ENCODE results near the gene RTCB.
A peak's percentile ranks its signal among the peaks of the same experiment; 100 is the strongest.

Gene RTCB

GRCh38 chr22:32411829-32412592, at the start of gene RTCB:
Gene RTCB, minus strand, starts transcription at chr22:32412247. Its CDS starts 91 bp downstream, at chr22:32412156.
- DNase-seq = peak; percentile 95

- no peak for DNase-seq
Observed at GRCh38 chr22:32457031-32457430, 45.0 kb upstream of the RTCB start.

DNA sequence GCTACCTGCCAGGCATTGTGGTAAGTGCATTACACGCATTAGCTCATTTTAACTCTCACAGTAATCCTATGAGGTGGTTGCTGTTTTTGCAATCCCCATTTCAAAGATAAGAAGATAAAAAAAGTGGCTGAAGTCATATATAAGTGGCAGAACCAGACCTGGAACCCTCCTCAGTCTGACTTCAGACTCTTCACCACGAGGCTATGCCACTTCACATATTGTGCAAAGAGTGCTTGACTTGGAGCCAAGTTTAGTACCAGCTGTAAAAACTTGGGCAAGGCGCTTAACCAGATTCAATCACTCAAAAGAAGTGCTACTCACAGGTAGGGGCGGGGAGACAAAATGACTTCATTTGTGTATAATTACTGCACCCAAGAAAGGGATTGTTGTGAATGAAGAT, 36.9 kb upstream of the RTCB start:
- no peak for DNase-seq

DNA sequence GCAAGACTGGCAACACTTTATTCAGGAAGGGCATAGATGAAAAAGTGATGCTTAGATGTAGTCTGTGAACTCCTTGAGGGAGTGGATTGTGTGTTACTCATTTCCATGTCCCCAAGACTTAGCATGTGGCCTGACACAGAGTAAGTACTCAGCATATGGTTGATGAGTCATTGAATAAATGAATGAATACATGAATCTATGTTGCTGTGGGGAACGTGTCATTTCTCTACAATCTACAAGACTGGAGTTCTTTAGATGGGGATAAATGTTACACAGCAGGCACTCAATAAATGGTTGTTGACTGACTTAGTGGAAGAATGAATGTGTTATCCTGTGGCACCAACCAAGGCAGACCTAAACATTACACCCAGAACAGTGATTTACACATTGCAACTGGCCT, 34.3 kb upstream of the RTCB start:
- no peak for DNase-seq

- no peak for DNase-seq
Observed at GRCh38 chr22:32444068-32444467, 32.0 kb upstream of the RTCB start.

DNA sequence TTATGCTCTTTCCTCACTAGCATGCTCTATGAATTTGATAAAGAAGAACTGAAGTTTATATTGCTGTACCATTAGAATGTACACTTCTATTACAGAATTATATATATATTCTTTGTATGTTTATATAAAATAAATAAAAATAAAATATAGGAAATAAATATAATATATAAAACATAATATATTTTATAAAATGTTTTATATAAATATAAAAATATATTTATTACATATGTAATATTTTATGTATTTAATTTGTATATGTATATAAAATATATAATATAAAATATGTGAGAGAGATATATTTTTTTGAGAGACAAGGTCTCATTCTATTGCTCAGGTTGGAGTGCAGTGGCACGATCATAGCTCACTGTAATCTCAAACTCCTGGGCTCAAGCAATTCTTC, 18.3 kb upstream of the RTCB start:
- DNase-seq = no peak

GRCh38 chr22:32426881-32427280, 14.8 kb upstream of the RTCB start:
- no peak for DNase-seq

DNA sequence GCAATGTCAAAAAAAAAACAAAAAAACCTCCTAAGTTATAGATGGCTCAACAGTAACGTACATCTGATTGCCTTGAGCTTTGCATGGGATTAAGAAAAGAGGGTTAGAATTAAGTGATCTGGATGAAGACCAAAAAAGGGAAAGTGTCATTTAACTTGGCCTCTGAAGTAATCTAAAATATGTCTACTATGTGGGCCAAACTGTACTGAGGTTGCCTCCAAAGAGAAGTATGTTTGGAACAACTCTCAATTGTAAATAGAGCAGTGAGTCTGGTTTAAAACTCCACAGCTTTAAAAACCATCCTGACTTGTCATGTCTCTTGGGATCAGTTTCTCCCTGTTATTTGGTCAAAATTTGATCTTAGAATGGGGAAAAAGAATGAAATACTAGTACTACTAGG, 11.6 kb upstream of the RTCB start:
- DNase-seq = no peak

GRCh38 chr22:32422062-32422461, 10.0 kb upstream of the RTCB start:
- no peak for DNase-seq

- DNase-seq = no peak
Observed at GRCh38 chr22:32421484-32421883, 9.4 kb upstream of the RTCB start.

GRCh38 chr22:32417906-32418305, 5.9 kb upstream of the RTCB start:
- no peak for DNase-seq

GRCh38 chr22:32416556-32417085, 4.6 kb upstream of the RTCB start:
- DNase-seq = no peak

DNA sequence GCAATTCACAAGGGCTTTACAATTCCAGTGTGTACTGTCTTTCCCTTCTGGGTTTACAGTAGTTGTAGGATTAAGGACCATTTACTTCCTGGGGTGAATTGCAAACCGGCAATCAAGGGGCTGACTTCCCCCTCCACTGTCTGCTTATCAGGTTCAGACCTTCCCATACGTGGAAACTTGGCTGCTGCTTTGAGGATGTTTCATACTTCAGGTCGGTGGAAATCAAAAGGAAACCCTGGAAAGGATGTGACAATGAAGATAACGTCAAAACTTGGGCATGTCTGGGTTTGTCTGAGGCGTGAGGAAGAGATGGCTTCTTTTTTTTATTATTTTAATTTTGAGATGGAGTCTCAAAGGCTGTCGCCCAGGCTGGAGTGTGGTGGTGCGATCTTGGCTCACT, 2.1 kb upstream of the RTCB start:
- no peak for DNase-seq

DNA sequence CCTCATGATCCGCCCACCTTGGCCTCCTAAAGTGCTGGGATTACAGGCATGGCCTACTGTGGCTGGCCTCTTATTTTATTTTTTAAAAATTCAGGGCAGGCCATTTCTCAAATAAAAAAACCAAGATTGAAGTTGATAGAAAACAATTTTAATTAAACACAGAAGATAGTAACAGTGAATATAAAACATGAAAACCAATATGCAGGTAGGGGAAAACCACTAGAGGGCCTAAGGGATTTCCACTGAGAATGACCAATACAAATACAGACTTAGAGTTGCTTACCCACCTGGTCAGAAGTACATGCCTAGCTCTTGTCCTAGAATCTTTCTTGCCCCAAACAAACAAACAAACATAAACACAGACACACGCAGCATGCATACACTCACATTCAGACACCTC, 1.7 kb upstream of the RTCB start:
- no peak for DNase-seq

DNA sequence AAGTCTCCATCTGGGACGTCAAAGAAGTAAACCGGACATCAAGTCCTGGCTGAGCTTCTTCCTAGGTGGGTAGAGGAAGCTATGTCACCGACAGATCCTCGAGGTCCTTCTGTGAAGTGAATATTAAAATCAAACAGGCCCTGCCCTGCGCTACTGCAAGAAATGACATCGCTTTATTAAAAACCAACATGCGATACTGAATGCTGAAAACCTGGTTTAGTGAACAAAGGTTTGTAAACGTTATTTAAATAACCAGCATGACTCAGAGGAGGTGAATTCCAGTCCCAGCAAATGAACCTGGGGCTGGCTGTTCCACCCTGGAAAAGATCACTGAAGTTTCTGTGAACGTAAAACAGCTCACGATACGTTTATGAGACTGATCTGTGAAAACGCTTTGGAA, 645 bp downstream of the RTCB start:
- DNase-seq = no peak

DNA sequence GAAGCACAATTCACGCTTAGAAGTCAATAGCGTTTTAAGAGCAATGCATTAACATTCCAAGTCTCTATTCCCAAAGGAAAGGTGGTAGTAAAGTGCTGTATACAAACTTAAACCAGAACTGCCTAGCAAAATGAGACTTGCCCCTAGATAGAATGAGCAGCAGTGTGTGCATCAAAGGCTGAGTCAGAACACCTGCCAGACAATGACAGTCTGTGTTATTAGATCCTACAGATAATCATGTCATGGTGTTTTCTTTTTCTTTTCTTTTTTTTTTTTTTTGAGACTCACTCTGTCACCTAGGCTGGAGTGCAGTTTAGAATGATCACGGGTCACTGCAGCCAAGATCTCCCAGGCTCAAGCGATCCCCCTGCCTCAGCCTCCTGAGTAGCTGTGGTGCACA, 1.6 kb downstream of the RTCB start:
- DNase-seq = no peak

GRCh38 chr22:32409977-32410376, 2.1 kb downstream of the RTCB start:
- no peak for DNase-seq

DNA sequence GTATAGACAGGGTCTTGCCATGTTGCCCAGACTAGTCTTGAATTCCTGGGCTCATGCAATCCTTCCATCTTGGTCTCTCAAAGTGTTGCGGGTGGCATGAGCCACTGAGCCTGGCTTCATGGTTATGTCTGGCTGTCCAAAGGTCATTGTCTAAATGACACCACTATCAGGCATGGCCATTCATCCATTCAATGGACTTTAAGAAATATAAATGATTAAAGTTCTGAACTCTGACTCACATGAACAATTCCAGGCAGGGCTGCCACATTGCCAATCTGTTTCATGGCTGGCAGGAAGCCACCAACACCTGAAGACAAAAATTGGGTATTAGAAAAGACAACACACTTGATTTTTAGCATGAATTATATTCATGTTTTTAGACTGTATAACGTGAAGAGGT, 4.1 kb downstream of the RTCB start:
- no peak for DNase-seq

GRCh38 chr22:32407312-32407711, 4.7 kb downstream of the RTCB start:
- no peak for DNase-seq

- DNase-seq = no peak
Observed at GRCh38 chr22:32404021-32404420, 8.0 kb downstream of the RTCB start.

GRCh38 chr22:32401486-32401885, 10.6 kb downstream of the RTCB start:
- DNase-seq = no peak

GRCh38 chr22:32396746-32397145, 15.3 kb downstream of the RTCB start:
- DNase-seq = no peak

DNA sequence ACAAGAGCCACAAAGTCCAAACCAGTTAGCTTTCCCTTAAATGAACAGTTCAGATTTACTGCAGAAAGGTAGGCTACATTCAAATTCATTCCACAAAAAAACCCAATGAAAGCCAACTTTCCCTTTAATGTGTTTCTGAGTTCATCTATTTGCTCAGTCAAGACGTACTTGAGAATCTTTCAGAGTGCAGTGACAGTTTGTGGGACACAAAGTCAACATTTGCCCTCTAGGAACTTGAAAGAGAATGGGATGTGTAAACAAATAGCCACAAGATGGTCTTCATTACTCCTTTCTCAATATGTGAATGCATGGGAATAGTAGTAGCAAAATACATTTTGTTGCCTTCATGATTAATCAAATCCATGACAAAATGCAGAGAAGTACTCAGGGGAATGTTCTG, 15.8 kb downstream of the RTCB start:
- DNase-seq = no peak

GRCh38 chr22:32395107-32395506, 16.9 kb downstream of the RTCB start:
- DNase-seq = no peak

- DNase-seq = no peak
Observed at GRCh38 chr22:32389685-32390084, 22.4 kb downstream of the RTCB start.

Measured in right forelimb (tissue), 1 donor.